GM20000 (cell line): ENCODE data around the gene LAMC2.

Source experiments
- DNase-seq: peaks from one replicate; pipeline ENCODE4 v3.0.0; 2012; ENCODE audit warnings: low spot score
- TF ChIP-seq, protein P1 (sequence below): IDR thresholded peaks from 2 replicates; pipeline ENCODE4 v1.5.1; 2012; ENCODE audit warnings: mild to moderate bottlenecking, control low read depth; ENCODE audit errors: extremely low read depth, missing control alignments

The LAMC2 gene

DNA sequence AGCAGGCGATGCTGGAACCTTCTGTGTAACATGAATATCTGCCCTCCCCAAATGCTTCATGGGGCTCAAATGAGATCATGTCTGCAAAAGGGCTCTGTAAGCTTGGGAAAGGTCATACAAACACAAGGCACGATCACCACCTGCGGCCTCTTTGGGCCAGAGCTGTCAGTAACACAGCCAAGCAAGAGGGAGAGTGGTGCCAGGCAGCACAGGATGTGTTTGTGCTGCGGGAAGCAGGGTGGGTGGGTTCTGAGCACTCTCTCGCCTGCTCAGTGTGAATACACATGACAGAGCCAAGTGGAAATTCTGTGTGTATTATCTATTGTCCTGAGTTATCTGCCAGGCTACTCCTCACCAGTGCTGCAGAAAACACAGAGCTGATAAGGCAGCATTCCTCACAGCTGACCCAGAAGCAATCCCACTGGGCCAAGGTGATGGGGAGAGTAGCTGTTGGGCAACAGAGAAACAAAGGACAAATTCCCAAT, 101.2 kb downstream of the LAMC2 start:
- DNase-seq: no peak
- TF ChIP-seq, protein P1, sequence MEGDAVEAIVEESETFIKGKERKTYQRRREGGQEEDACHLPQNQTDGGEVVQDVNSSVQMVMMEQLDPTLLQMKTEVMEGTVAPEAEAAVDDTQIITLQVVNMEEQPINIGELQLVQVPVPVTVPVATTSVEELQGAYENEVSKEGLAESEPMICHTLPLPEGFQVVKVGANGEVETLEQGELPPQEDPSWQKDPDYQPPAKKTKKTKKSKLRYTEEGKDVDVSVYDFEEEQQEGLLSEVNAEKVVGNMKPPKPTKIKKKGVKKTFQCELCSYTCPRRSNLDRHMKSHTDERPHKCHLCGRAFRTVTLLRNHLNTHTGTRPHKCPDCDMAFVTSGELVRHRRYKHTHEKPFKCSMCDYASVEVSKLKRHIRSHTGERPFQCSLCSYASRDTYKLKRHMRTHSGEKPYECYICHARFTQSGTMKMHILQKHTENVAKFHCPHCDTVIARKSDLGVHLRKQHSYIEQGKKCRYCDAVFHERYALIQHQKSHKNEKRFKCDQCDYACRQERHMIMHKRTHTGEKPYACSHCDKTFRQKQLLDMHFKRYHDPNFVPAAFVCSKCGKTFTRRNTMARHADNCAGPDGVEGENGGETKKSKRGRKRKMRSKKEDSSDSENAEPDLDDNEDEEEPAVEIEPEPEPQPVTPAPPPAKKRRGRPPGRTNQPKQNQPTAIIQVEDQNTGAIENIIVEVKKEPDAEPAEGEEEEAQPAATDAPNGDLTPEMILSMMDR: no peak

DNA sequence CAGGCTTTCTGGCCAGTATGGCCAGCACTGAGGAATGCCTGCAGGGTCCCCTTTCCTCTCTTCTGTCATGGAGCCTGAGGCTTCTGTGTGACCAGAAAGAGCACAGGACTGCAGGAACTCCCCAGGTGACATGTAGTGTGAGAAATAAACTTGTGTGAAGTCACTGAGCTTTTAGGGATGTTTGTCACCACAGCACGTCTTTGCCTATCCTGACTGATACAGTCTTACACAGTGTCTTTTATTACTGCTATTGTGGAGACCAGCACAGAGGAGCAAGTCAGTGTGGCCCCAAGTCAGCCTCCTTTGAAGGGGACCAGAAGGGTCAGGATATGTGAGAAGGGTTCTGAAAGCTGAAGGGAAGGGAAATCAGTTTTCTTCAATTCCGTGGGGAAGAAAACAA, 102.5 kb downstream of the LAMC2 start:
- no peak for DNase-seq
- TF ChIP-seq, protein P1: no peak

DNA sequence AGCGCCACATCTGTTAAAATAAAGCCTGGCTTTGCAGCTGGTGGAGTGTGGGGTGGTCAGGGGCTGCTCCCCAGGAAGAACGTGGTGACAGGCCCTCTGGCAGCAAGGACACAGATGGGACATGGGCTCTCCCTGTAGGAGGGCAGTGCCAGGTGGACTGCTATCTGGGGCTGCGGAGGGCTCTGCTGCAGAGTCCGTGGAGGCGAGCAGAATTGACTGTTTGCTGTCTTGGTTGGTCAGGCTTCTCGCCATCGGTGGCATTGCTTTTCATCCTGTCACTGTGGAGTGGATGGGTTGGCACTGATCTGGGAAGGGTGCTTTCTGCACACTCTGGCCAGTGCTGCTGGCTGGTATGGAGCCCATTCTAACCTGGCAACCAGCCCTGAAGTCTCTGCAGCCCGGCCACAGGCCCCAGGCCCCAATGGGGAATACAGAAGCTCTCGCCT, 103.0 kb downstream of the LAMC2 start:
- TF ChIP-seq, protein P1: no peak
- no peak for DNase-seq

DNA sequence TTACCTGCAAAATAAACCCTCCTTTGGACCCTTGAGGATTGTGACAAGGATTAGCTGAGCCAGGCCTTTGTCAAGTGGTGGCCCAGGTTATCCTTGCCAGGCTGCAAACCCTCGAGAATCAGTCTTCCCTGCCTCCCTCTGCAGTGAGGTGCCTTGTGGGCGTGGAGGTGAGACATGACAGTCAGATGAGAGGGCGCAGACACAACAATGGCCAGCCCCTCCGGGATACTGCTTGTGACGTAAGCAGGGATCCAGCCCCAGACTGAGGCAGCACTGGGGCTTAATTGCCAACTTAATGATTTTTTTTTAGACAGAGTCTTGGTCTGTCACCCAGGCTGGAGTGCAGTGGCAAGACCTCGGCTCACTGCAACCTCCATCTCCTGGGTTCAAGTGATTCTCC, 104.6 kb downstream of the LAMC2 start:
- no peak for DNase-seq
- TF ChIP-seq, protein P1: no peak

DNA sequence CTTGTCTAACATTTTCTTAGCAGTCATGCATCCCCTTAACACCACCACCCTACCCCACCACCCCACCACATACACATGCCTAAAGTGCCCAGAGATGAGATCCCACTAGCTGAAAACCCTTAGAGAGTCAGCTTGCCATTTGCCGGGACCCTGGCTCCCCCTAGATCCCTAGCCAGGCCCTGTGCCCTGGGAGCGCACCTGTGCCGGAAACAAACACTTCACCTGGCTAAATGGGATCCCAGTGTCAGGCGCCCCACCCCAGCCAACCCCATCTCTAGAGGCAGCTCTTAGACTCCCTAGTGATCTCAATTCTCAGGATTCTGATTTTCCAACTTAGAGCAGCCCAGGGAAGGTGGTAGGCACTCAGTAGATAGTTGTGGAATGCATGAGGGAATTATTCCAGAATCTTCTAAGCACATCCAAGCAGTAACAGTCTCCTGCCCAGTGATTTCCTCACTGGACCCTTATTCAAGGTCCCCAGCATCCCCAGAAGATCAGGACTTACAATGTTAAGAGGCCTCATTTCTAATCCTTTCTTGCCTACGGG, 105.2 kb downstream of the LAMC2 start:
- no peak for DNase-seq
- TF ChIP-seq, protein P1: no peak

DNA sequence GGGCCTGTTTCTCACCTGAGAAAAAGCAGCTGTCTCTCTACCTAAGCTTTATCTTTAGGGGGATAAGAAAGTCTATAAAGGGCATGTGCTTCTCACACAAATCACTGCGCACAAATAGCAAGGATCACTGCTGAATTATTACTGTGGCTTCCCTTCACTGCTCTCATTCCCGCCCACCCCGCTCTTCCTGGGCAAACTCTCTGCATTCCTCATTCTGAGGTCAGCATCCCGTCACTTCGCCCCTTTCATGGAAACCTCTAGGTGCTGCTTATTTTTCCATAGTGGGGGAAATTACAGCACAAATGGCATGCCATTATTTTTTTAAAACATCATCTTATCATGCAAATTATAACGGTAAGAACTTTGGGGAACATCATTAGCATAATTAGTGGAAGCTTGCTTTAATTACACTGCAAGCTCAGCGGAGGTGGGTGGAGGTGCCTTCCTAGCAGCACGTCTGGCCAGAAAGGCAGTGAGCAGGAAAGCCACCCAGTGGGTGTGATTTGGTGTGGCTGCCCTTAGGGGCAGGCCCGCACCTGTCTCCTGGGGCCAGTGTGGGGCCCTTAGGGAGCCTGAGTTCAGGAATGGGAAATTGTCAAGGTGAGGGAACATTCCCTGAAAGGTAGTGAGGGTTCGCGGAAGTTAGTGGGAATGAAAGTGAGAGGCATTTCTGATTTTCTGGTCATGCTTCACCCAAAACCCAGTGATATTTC, 105.9 kb downstream of the LAMC2 start:
- no peak for DNase-seq
- TF ChIP-seq, protein P1: no peak

DNA sequence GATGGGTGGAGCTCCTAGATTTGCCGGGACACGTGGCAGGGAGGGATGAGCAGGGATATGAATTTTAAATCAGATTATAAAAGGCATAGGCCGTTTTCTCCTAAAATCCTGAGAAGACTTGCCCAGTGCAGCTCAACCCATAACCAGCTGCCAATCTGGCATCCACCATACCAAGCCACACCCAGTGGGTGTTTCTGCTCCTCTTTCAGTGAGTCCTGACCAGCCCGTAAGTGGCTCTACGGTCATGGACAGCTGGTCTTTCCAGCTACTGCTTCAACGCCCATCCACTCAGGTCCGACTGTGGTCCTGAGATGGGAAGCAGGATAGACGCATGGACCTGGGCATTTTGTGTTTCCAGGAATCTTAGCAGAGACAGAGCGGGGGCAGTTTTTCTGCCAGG, 107.2 kb downstream of the LAMC2 start:
- TF ChIP-seq, protein P1: no peak
- no peak for DNase-seq
